HEK293 (cell line): ENCODE data around the gene CRY1.

ENCODE experiments used
- CTCF ChIA-PET: fragments of 350-600 bp; formaldehyde crosslinking; extraction: SDS; loops from one replicate; lab custom pipeline; 2021; ENCODE audit warnings: antibody characterized with exemption; lab: Yijun Ruan, JAX
- POLR2A ChIA-PET: fragments of 300-600 bp; formaldehyde crosslinking; extraction: SDS; loops from one replicate; lab custom pipeline; 2020; ENCODE audit warnings: antibody characterized with exemption, inconsistent platforms; lab: Yijun Ruan, JAX
- H3K27ac ChIP-seq: fragments of 200-500 bp; sonication (Bioruptor generic); 2 replicates; pipeline ENCODE4 v1.5.1; 2014; ENCODE audit warnings: low read depth, low read length, control low read depth, inconsistent platforms; ENCODE audit errors: extremely low read depth
- H3K36me3 ChIP-seq, 2 experiments: fragments of 200-500 bp in 1 of 2; sonication (Bioruptor generic) in 1 of 2; 1 replicate in 1 of 2; 2 replicates in 1 of 2; pipeline ENCODE4 v1.5.1; 2014 to 2017; ENCODE audit warnings: inconsistent platforms in 2 of 2, low read length in 2 of 2; ENCODE audit not compliant: control insufficient read depth in 2 of 2, insufficient read depth in 1 of 2
- H3K4me1 ChIP-seq: fragments of 200-500 bp; sonication (Bioruptor generic); 2 replicates; pipeline ENCODE4 v1.5.1; 2014; ENCODE audit warnings: mild to moderate bottlenecking, low read length, inconsistent platforms; ENCODE audit not compliant: control insufficient read depth, insufficient read depth
- H3K4me3 ChIP-seq: 2 replicates; pipeline ENCODE4 v1.5.1; 2011; ENCODE audit warnings: low read depth, mild to moderate bottlenecking, control low read depth, low read length, moderate library complexity
- H3K9me3 ChIP-seq: fragments of 200-500 bp; sonication (Bioruptor generic); 2 replicates; pipeline ENCODE4 v1.5.1; 2014; ENCODE audit warnings: low read depth, low read length, inconsistent platforms; ENCODE audit not compliant: control insufficient read depth, insufficient read depth
- GLIS2 ChIP-seq: fragments of 450-650 bp; formaldehyde crosslinking; IDR thresholded peaks from 2 replicates; pipeline ENCODE4 v1.5.1; 2016; ENCODE audit warnings: missing biosample characterization, missing genetic modification characterization
- KLF1 ChIP-seq: fragments of 450-650 bp; formaldehyde crosslinking; IDR thresholded peaks from 2 replicates; pipeline ENCODE4 v1.5.1; 2016; ENCODE audit warnings: missing biosample characterization, missing genetic modification characterization
- REPIN1 ChIP-seq: fragments of 450-650 bp; formaldehyde crosslinking; IDR thresholded peaks from 2 replicates; pipeline ENCODE4 v1.5.1; 2017; ENCODE audit warnings: missing biosample characterization, missing genetic modification characterization, low read depth
- SCRT1 ChIP-seq: fragments of 450-650 bp; formaldehyde crosslinking; IDR thresholded peaks from 2 replicates; pipeline ENCODE4 v1.5.1; 2016; ENCODE audit warnings: missing biosample characterization, missing genetic modification characterization, borderline replicate concordance
- SCRT2 ChIP-seq: fragments of 450-650 bp; formaldehyde crosslinking; IDR thresholded peaks from 2 replicates; pipeline ENCODE4 v1.5.1; 2016; ENCODE audit warnings: missing biosample characterization, missing genetic modification characterization
- YY1 ChIP-seq: fragments of 450-650 bp; formaldehyde crosslinking; IDR thresholded peaks from 2 replicates; pipeline ENCODE4 v1.5.1; 2018; ENCODE audit warnings: missing biosample characterization, missing genetic modification characterization
- ZBTB20 ChIP-seq: fragments of 450-650 bp; formaldehyde crosslinking; IDR thresholded peaks from 2 replicates; pipeline ENCODE4 v1.5.1; 2016; ENCODE audit warnings: missing biosample characterization, missing genetic modification characterization
- ZBTB8A ChIP-seq: fragments of 450-650 bp; formaldehyde crosslinking; IDR thresholded peaks from 2 replicates; pipeline ENCODE4 v1.5.1; 2016; ENCODE audit warnings: missing biosample characterization, missing genetic modification characterization
- ZEB2 ChIP-seq: fragments of 450-650 bp; formaldehyde crosslinking; IDR thresholded peaks from 2 replicates; pipeline ENCODE4 v1.5.1; 2016; ENCODE audit warnings: missing biosample characterization, missing genetic modification characterization
- ZFHX2 ChIP-seq: fragments of 450-650 bp; formaldehyde crosslinking; conservative IDR thresholded peaks from 2 replicates; pipeline ENCODE4 v1.5.1; 2016; ENCODE audit warnings: missing biosample characterization, missing genetic modification characterization
- ZIC2 ChIP-seq: fragments of 450-650 bp; formaldehyde crosslinking; IDR thresholded peaks from 2 replicates; pipeline ENCODE4 v1.5.1; 2016; ENCODE audit warnings: missing biosample characterization, missing genetic modification characterization
- ZNF19 ChIP-seq: fragments of 450-650 bp; formaldehyde crosslinking; IDR thresholded peaks from 2 replicates; pipeline ENCODE4; 2016; ENCODE audit warnings: missing biosample characterization, missing genetic modification characterization, low read depth
- ZNF211 ChIP-seq: fragments of 450-650 bp; formaldehyde crosslinking; IDR thresholded peaks from 2 replicates; pipeline ENCODE4 v1.5.1; 2016; ENCODE audit warnings: low read depth, missing biosample characterization, missing genetic modification characterization
- ZNF324 ChIP-seq: fragments of 450-650 bp; formaldehyde crosslinking; IDR thresholded peaks from 2 replicates; pipeline ENCODE4 v1.5.1; 2016; ENCODE audit warnings: missing biosample characterization, missing genetic modification characterization
- ZNF335 ChIP-seq: fragments of 450-650 bp; formaldehyde crosslinking; conservative IDR thresholded peaks from 2 replicates; pipeline ENCODE4 v1.5.1; 2016; ENCODE audit warnings: missing biosample characterization, missing genetic modification characterization
- ZNF501 ChIP-seq: fragments of 450-650 bp; formaldehyde crosslinking; IDR thresholded peaks from 2 replicates; pipeline ENCODE4 v1.5.1; 2016; ENCODE audit warnings: missing biosample characterization, missing genetic modification characterization
- ZNF610 ChIP-seq: fragments of 450-650 bp; formaldehyde crosslinking; IDR thresholded peaks from 2 replicates; pipeline ENCODE4 v1.5.1; 2016; ENCODE audit warnings: missing biosample characterization, missing genetic modification characterization, borderline replicate concordance
- ZNF777 ChIP-seq: fragments of 450-650 bp; formaldehyde crosslinking; IDR thresholded peaks from 2 replicates; pipeline ENCODE4 v1.5.1; 2017; ENCODE audit warnings: missing biosample characterization, missing genetic modification characterization, borderline replicate concordance
- ZSCAN16 ChIP-seq: fragments of 450-650 bp; formaldehyde crosslinking; IDR thresholded peaks from 2 replicates; pipeline ENCODE4 v1.5.1; 2016; ENCODE audit warnings: missing biosample characterization, missing genetic modification characterization
- TF ChIP-seq, protein P1 (sequence below): fragments of 450-650 bp; formaldehyde crosslinking; IDR thresholded peaks from 2 replicates; pipeline ENCODE4 v1.5.1; 2017; ENCODE audit warnings: missing biosample characterization, missing genetic modification characterization
- TF ChIP-seq, protein P2 (sequence below): fragments of 450-650 bp; formaldehyde crosslinking; IDR thresholded peaks from 2 replicates; pipeline ENCODE4 v1.5.1; 2017; ENCODE audit warnings: missing biosample characterization, missing genetic modification characterization
- TF ChIP-seq, protein P3 (sequence below): fragments of 450-650 bp; formaldehyde crosslinking; conservative IDR thresholded peaks from 2 replicates; pipeline ENCODE4 v1.5.1; 2016; ENCODE audit warnings: low read depth, missing biosample characterization, missing genetic modification characterization
- TF ChIP-seq, protein P4 (sequence below): fragments of 450-650 bp; formaldehyde crosslinking; IDR thresholded peaks from 2 replicates; pipeline ENCODE4 v1.5.1; 2016; ENCODE audit warnings: missing biosample characterization, missing genetic modification characterization, low read depth

CRY1 gene

DNA sequence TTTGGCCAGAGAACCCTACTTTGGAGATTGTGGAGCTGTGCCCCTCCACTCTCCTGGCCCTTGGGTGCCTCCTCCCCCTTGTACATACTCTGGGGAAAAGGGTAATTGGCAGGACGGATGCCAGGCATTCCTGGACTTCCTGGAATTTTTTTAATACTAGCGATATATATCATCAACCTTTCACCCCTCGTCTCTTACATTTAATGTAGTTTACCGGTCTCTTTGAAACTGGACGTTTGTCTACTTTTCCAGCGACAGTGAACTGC lies 767 bp upstream of the CRY1 start:
- POLR2A ChIA-PET, result interaction anchor here (0.5 to 3.1 kb wide), 4 partner anchors 51 to 339 kb away, joined by 3 to 22 read pairs (median 4); partner anchors contain the start of gene TMEM263
- Histone ChIP-seq H3K4me3 (peak overlapping the region; percentile 63), H3K27ac (peak overlapping the region; percentile 1; the same call in 1 of the 2 replicates), H3K9me3 (no peaks in the 10 kb centered on the region), H3K36me3 (no peaks in the 10 kb centered on the region), H3K4me1 (peaks cover 6% of the 10 kb centered on the region; the same call in 1 of the 2 replicates)
- TF ChIP-seq ZNF501 (tag by site-specific recombination), result 0 out of 2 replicates have a peak, but pooled peaks have one; percentile 1
- TF ChIP-seq ZBTB20 (tag by site-specific recombination), result no peak
- peak; percentile 13; the same call in 1 of the 2 replicates for TF ChIP-seq ZNF610
- CTCF ChIA-PET, result interaction anchor here (0.5 to 6.1 kb wide), 4 partner anchors 11 to 666 kb away, joined by 3 to 42 read pairs (median 3); no protein-coding TSS in a partner anchor

DNA sequence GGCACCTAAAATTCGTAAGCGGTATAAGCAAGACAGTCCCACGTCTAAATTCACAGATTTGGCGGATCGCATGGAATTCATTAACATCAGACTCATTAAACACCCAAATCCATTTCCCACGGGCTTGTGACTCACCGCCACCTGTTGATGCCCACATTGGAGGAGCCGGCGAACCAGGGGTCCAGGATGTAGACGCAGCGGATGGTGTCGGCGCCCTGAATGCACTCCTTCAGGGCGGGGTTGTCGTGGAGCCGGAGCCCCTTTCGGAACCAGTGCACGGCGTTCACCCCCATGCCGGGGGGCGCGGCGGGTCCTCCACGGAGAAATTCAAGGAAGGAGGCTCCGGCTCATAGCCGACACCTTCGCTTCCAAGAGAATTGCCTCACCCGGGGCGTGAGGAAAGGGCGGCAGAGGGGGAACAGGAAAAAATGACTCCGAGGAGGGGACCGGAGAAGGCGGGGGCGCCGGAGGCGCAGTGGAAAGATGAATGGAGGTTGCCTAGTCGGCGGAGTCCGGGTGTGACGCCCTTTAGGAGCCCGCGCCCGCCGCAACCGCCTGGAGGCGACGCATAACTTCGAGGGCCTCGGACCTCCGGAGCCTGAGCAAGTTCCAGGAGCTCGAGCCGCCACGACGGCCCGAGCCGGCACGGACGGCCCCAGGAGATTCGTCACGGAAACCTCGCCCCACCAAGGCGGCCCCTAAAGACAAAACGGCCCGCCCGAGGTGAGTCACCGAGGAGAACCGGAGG lies 506 bp downstream of the CRY1 start:
- TF ChIP-seq SCRT1 (tag by site-specific recombination), result peak; percentile 97
- no peak for TF ChIP-seq ZNF211
- TF ChIP-seq ZBTB8A (tag by site-specific recombination), result peak; percentile 90
- TF ChIP-seq ZNF335 (tag by site-specific recombination), result peak; percentile 86
- peak; percentile 66 for TF ChIP-seq GLIS2 (tag by site-specific recombination)
- peak; percentile 48; the same call in 1 of the 2 replicates for TF ChIP-seq KLF1 (tag by site-specific recombination)
- TF ChIP-seq ZSCAN16 (tag by site-specific recombination), result peak; percentile 14; the same call in 1 of the 2 replicates
- peak; percentile 28; the same call in 1 of the 2 replicates for TF ChIP-seq ZFHX2 (tag by site-specific recombination)
- peak; percentile 99 for TF ChIP-seq SCRT2 (tag by site-specific recombination)
- TF ChIP-seq, protein P1, sequence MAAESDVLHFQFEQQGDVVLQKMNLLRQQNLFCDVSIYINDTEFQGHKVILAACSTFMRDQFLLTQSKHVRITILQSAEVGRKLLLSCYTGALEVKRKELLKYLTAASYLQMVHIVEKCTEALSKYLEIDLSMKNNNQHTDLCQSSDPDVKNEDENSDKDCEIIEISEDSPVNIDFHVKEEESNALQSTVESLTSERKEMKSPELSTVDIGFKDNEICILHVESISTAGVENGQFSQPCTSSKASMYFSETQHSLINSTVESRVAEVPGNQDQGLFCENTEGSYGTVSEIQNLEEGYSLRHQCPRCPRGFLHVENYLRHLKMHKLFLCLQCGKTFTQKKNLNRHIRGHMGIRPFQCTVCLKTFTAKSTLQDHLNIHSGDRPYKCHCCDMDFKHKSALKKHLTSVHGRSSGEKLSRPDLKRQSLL (tag by site-specific recombination), result peak; percentile 43; the same call in 1 of the 2 replicates
- no peak for TF ChIP-seq ZNF19 (tag by site-specific recombination)
- TF ChIP-seq ZNF324 (tag by site-specific recombination), result no peak
- TF ChIP-seq, protein P2, sequence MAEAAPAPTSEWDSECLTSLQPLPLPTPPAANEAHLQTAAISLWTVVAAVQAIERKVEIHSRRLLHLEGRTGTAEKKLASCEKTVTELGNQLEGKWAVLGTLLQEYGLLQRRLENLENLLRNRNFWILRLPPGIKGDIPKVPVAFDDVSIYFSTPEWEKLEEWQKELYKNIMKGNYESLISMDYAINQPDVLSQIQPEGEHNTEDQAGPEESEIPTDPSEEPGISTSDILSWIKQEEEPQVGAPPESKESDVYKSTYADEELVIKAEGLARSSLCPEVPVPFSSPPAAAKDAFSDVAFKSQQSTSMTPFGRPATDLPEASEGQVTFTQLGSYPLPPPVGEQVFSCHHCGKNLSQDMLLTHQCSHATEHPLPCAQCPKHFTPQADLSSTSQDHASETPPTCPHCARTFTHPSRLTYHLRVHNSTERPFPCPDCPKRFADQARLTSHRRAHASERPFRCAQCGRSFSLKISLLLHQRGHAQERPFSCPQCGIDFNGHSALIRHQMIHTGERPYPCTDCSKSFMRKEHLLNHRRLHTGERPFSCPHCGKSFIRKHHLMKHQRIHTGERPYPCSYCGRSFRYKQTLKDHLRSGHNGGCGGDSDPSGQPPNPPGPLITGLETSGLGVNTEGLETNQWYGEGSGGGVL (tag by site-specific recombination), result peak; percentile 62
- peak; percentile 41; the same call in 1 of the 2 replicates for TF ChIP-seq YY1 (tag by site-specific recombination)
- TF ChIP-seq ZNF777 (tag by site-specific recombination), result peak; percentile 86; the same call in 1 of the 2 replicates
- no peak for TF ChIP-seq ZIC2 (tag by site-specific recombination)
- TF ChIP-seq, protein P3, sequence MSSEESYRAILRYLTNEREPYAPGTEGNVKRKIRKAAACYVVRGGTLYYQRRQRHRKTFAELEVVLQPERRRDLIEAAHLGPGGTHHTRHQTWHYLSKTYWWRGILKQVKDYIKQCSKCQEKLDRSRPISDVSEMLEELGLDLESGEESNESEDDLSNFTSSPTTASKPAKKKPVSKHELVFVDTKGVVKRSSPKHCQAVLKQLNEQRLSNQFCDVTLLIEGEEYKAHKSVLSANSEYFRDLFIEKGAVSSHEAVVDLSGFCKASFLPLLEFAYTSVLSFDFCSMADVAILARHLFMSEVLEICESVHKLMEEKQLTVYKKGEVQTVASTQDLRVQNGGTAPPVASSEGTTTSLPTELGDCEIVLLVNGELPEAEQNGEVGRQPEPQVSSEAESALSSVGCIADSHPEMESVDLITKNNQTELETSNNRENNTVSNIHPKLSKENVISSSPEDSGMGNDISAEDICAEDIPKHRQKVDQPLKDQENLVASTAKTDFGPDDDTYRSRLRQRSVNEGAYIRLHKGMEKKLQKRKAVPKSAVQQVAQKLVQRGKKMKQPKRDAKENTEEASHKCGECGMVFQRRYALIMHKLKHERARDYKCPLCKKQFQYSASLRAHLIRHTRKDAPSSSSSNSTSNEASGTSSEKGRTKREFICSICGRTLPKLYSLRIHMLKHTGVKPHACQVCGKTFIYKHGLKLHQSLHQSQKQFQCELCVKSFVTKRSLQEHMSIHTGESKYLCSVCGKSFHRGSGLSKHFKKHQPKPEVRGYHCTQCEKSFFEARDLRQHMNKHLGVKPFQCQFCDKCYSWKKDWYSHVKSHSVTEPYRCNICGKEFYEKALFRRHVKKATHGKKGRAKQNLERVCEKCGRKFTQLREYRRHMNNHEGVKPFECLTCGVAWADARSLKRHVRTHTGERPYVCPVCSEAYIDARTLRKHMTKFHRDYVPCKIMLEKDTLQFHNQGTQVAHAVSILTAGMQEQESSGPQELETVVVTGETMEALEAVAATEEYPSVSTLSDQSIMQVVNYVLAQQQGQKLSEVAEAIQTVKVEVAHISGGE (tag by site-specific recombination), result peak; percentile 91
- TF ChIP-seq ZEB2 (tag by site-specific recombination), result peak; percentile 81
- peak; percentile 44; the same call in 1 of the 2 replicates for TF ChIP-seq REPIN1 (tag by site-specific recombination)
- TF ChIP-seq, protein P4, sequence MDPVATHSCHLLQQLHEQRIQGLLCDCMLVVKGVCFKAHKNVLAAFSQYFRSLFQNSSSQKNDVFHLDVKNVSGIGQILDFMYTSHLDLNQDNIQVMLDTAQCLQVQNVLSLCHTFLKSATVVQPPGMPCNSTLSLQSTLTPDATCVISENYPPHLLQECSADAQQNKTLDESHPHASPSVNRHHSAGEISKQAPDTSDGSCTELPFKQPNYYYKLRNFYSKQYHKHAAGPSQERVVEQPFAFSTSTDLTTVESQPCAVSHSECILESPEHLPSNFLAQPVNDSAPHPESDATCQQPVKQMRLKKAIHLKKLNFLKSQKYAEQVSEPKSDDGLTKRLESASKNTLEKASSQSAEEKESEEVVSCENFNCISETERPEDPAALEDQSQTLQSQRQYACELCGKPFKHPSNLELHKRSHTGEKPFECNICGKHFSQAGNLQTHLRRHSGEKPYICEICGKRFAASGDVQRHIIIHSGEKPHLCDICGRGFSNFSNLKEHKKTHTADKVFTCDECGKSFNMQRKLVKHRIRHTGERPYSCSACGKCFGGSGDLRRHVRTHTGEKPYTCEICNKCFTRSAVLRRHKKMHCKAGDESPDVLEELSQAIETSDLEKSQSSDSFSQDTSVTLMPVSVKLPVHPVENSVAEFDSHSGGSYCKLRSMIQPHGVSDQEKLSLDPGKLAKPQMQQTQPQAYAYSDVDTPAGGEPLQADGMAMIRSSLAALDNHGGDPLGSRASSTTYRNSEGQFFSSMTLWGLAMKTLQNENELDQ (tag by site-specific recombination), result no peak
- H3K4me1 ChIP-seq, result peaks cover 6% of the 10 kb centered on the region; the same call in 1 of the 2 replicates
- H3K27ac ChIP-seq, result peak overlapping the region; percentile 44; the same call in 1 of the 2 replicates
- ChIA-PET CTCF (interaction anchor here (0.7 to 6.1 kb wide), 9 partner anchors 12 to 517 kb away, joined by 3 to 42 read pairs (median 4); partner anchors contain the start of gene MTERF2), POLR2A (interaction anchor here (3.1 kb wide), 1 partner anchor 137 kb away, joined by 22 read pairs; the partner anchor contains the start of gene TMEM263)
- H3K9me3 ChIP-seq, result no peaks in the 10 kb centered on the region
- peak overlapping the region; percentile 89 for H3K4me3 ChIP-seq
- H3K36me3 ChIP-seq, result no peaks in the 10 kb centered on the region
